A549 (cell line): ENCODE data around the gene MIXL1. TPM values are rescaled to one million over a fixed set of nuclear protein-coding genes. Genes with fewer than 3 reads are reported as not detected.
"Not testable (repeated sequence)": the region's sequence is repeated elsewhere in the genome, so short reads cannot be mapped to it uniquely, and the experiment has no call there.

Source experiments
- ATAC-seq, 2 experiments: fragments of 200-7000 bp in 1 of 2; fragments of >200 bp in 1 of 2; cut with Nextera tagmentation in 1 of 2; cut with Tn5 transposase in 1 of 2; 3 replicates each; pipeline versions ENCODE4 v1.8.0 to v1.9.1; 2018 to 2020; ENCODE audit warnings: mild to moderate bottlenecking in 1 of 2, moderate library complexity in 1 of 2
- CTCF ChIA-PET: fragments of 300-600 bp; sonication (Branson Sonifier 250); formaldehyde crosslinking; extraction: SDS; loops from one replicate; lab custom pipeline; 2021; ENCODE audit warnings: antibody characterized with exemption, inconsistent platforms; lab: Yijun Ruan, JAX
- POLR2A ChIA-PET: fragments of 350-600 bp; formaldehyde crosslinking; extraction: SDS; loops from one replicate; lab custom pipeline; 2021; ENCODE audit warnings: antibody characterized with exemption, inconsistent platforms; lab: Yijun Ruan, JAX
- DNase-seq, 2 experiments: peaks; one replicate each; pipeline versions ENCODE4 v3.0.0 to v3.0.0-alpha.2; 2011 to 2016; ENCODE audit warnings: low read depth in 1 of 2, low spot score in 1 of 2
- FAIRE-seq: peaks from 2 replicates; lab custom pipeline; 2011; peaks lifted over from hg19 to GRCh38; lab: Jason Lieb, UNC
- H3K27ac ChIP-seq, 2 experiments: fragments of >200 bp; sonication (Bioruptor Twin); formaldehyde crosslinking; 3 replicates each; pipeline ENCODE4 v1.5.1; 2016 to 2017
- H3K4me1 ChIP-seq: fragments of >200 bp; sonication (Bioruptor Twin); formaldehyde crosslinking; 3 replicates; pipeline ENCODE4 v1.6.1; 2016
- H3K4me2 ChIP-seq: fragments of >200 bp; sonication (Bioruptor Twin); formaldehyde crosslinking; 3 replicates; pipeline ENCODE4 v1.6.1; 2016
- H3K4me3 ChIP-seq: fragments of >200 bp; sonication (Bioruptor Twin); formaldehyde crosslinking; 3 replicates; pipeline ENCODE4 v1.5.1; 2016
- H3K9me3 ChIP-seq: fragments of >200 bp; sonication (Bioruptor Twin); formaldehyde crosslinking; 3 replicates; pipeline ENCODE4 v1.6.1; 2016
- CBX8 ChIP-seq: fragments of 200-600 bp; sonication (generic); IDR thresholded peaks from 2 replicates; pipeline ENCODE4 v1.6.1; 2016
- CHD2 ChIP-seq: fragments of 150-350 bp; IDR thresholded peaks from 2 replicates; pipeline ENCODE4 v1.6.1; 2014; ENCODE audit warnings: low read length; ENCODE audit not compliant: partially characterized antibody
- CHD4 ChIP-seq: fragments of 200-600 bp; sonication (generic); IDR thresholded peaks from 2 replicates; pipeline ENCODE4 v1.6.1; 2016; ENCODE audit warnings: antibody characterized with exemption, mild to moderate bottlenecking, borderline replicate concordance
- ELK1 ChIP-seq: fragments of 150-350 bp; IDR thresholded peaks from 2 replicates; pipeline ENCODE4 v1.6.1; 2014; ENCODE audit warnings: low read depth, mild to moderate bottlenecking, low read length
- EP300 ChIP-seq, 2 experiments: fragments of >200 bp; sonication (Bioruptor Twin); formaldehyde crosslinking; IDR thresholded peaks; 2 replicates in 1 of 2; 3 replicates in 1 of 2; pipeline ENCODE4 v1.6.1; 2016 to 2017
- FOSB ChIP-seq: fragments of 250-450 bp; sonication (Bioruptor Pico); IDR thresholded peaks from 2 replicates; pipeline ENCODE4 v1.5.0; 2020; ENCODE audit warnings: mild to moderate bottlenecking, moderate library complexity
- FOXS1 ChIP-seq: fragments of 250-450 bp; sonication (Bioruptor Pico); IDR thresholded peaks from 2 replicates; pipeline ENCODE4 v1.5.0; 2020; ENCODE audit warnings: mild to moderate bottlenecking, moderate library complexity
- GATA3 ChIP-seq: IDR thresholded peaks from 2 replicates; pipeline ENCODE4 v1.6.1; 2012; ENCODE audit warnings: borderline replicate concordance
- HOXA7 ChIP-seq: fragments of 250-450 bp; sonication (Bioruptor Pico); IDR thresholded peaks from 2 replicates; pipeline ENCODE4 v1.5.0; 2020; ENCODE audit warnings: mild to moderate bottlenecking, moderate library complexity
- JUN ChIP-seq, 2 experiments: fragments of >200 bp; sonication (Bioruptor Twin); formaldehyde crosslinking; IDR thresholded peaks; 2 replicates in 1 of 2; 3 replicates in 1 of 2; pipeline ENCODE4 v1.6.1; 2016 to 2017
- JUNB ChIP-seq: fragments of >200 bp; sonication (Bioruptor Twin); formaldehyde crosslinking; IDR thresholded peaks from 2 replicates; pipeline ENCODE4 v1.6.1; 2016
- KDM1A ChIP-seq: fragments of 200-600 bp; sonication (generic); IDR thresholded peaks from 2 replicates; pipeline ENCODE4 v1.6.1; 2016; ENCODE audit warnings: low read depth, mild to moderate bottlenecking
- KDM5A ChIP-seq: fragments of 200-600 bp; sonication (generic); IDR thresholded peaks from 2 replicates; pipeline ENCODE4 v1.6.1; 2016; ENCODE audit warnings: antibody characterized with exemption, mild to moderate bottlenecking
- POLR2AphosphoS2 ChIP-seq: conservative IDR thresholded peaks from 2 replicates; pipeline ENCODE4 v1.6.1; 2012; ENCODE audit warnings: low read length, improper control_type of control experiment, inconsistent platforms
- RFX5 ChIP-seq: fragments of 450-650 bp; IDR thresholded peaks from 2 replicates; pipeline ENCODE4 v1.7.1; 2014; ENCODE audit warnings: antibody characterized with exemption, mild to moderate bottlenecking, moderate library complexity
- RNF2 ChIP-seq: fragments of 200-600 bp; sonication (generic); IDR thresholded peaks from 2 replicates; pipeline ENCODE4 v1.6.1; 2016; ENCODE audit warnings: low read depth, mild to moderate bottlenecking, antibody characterized with exemption, moderate library complexity, borderline replicate concordance
- SREBF2 ChIP-seq: fragments of 450-650 bp; IDR thresholded peaks from 2 replicates; pipeline ENCODE4 v1.6.1; 2014; ENCODE audit warnings: mild to moderate bottlenecking, moderate library complexity
- ZNF302 ChIP-seq: fragments of 250-450 bp; sonication (Bioruptor Pico); IDR thresholded peaks from 2 replicates; pipeline ENCODE4 v1.9.0; 2021; ENCODE audit warnings: inconsistent platforms, mild to moderate bottlenecking, moderate library complexity
- ZSCAN20 ChIP-seq: fragments of 250-450 bp; sonication (Bioruptor Pico); IDR thresholded peaks from 2 replicates; pipeline ENCODE4 v1.8.0; 2022; ENCODE audit warnings: mild to moderate bottlenecking, moderate library complexity
- WGBS: methylation state at CpG from one replicate; pipeline ENCODE4 v1.1.6; 2017; ENCODE audit errors: missing lambda C conversion rate; 5-methylcytosine and 5-hydroxymethylcytosine counted together
- polyA plus RNA-seq, 4 experiments: library from polyadenylated mRNA; depleted of rRNA in 3 of 4; stranded (reverse); fragments of >200 nt; fragmentation: RNase III in 1 of 4; extraction: RNeasy Plus Mini Kit Qiagen cat#74134 plus additional on column Dnase treatment in 1 of 4; gene quantifications; 2 replicates in 3 of 4; 3 replicates in 1 of 4; pipeline ENCODE4 v1.2.3, GENCODE V29; 2011 to 2017
- TF ChIP-seq, protein P1 (sequence below): IDR thresholded peaks from 2 replicates; pipeline ENCODE4 v1.6.1; 2012; ENCODE audit warnings: low read depth, borderline replicate concordance

The MIXL1 gene
- polyA plus RNA-seq, 2 of the 4 experiments (the other 2 are of a cell fraction): 0.06 to 0.18 TPM

DNA sequence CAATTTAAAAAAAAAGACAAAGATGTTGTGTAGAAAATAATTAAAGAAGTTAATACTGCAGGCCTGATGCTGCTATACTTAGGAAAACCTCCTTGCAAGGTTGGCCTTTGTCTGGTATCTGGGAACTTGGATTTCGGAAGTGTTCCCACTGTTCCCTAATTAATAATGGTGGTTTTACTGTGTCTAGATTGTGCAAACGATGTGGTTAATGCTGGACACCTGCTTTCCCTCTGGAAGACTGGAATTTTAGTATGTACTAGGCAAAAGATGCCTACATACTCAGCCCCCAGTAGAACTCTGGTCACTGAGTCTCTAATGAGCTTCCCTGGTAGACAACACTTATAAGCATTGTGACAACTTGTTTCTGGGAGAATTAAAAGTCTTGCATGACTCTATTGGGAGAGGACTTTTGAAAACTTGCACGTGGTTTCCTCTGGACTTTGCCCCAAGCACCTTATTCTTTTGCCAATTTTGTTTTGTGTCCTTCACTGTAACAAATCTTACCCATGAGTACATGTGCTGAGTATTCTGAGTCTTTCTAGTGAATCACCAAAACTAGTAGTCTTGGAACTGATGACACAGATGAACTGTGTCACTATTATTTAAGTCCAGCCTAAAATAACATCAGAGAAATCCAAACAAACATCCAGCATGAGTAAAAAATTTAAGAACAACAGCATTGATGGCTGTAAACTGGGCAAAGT is 45.1 kb downstream of the MIXL1 start (continued):
- no peak for TF ChIP-seq RNF2
- TF ChIP-seq ZSCAN20 (CRISPR knock-in tag): no peak

GRCh38 chr1:226272233-226272902 is 48.9 kb downstream of the MIXL1 start:
- ATAC-seq, POLR2A ChIA-PET, H3K4me3 ChIP-seq, CTCF ChIA-PET, FAIRE-seq, H3K27ac ChIP-seq, H3K4me2 ChIP-seq, H3K9me3 ChIP-seq, DNase-seq: not testable (repeated sequence)
- 79% methylated on average over 8 of the region's 8 CpGs for WGBS
- peaks cover 16% of the 10 kb centered on the region for H3K4me1 ChIP-seq

DNA sequence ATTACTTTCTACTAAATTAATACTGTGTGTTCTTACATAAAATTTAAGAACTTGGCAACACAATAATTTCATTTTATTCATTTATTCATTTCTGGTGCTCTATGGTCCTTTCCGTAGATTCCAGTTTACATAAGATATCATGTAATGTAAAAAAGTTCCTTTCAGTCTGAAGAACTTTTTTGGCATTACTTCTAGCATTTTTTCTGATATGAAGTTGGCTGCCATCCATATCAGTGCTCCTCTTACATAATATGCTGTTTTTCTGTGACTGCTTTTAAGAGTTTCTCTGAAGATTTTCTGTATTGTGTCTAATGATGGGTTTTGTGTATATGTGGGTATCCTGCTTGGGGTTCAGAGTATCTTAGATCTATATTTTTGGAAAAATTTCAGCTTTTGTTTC is 50.7 kb downstream of the MIXL1 start:
- WGBS: 95% methylated on average over 1 of the region's 1 CpG
- Histone ChIP-seq H3K4me3 (no peak overlapping the region), H3K4me1 (peaks cover 6% of the 10 kb centered on the region), H3K27ac (no peak overlapping the region), H3K9me3 (no peaks in the 10 kb centered on the region), H3K4me2 (no peak overlapping the region)
- POLR2A ChIA-PET: no interaction called here
- ATAC-seq: no peak
- FAIRE-seq: no peak
- CTCF ChIA-PET: interaction anchor here (0.7 to 1.9 kb wide), 2 partner anchors 149 to 152 kb away, joined by 4 to 6 read pairs; no protein-coding TSS in a partner anchor
- TF ChIP-seq KDM5A (no peak), FOSB (CRISPR knock-in tag) (no peak), POLR2AphosphoS2 (no peak), GATA3 (no peak), ELK1 (no peak), JUNB (no peak), CHD4 (no peak), HOXA7 (CRISPR knock-in tag) (no peak), ZSCAN20 (CRISPR knock-in tag) (no peak), CBX8 (no peak), RNF2 (no peak), RFX5 (no peak), CHD2 (no peak), SREBF2 (no peak), ZNF302 (CRISPR knock-in tag) (no peak), JUN (IDR thresholded peaks at IDR 0.05) (no peak), KDM1A (no peak), FOXS1 (no peak), EP300 (IDR thresholded peaks at IDR 0.05) (no peak)
- TF ChIP-seq, protein P1, sequence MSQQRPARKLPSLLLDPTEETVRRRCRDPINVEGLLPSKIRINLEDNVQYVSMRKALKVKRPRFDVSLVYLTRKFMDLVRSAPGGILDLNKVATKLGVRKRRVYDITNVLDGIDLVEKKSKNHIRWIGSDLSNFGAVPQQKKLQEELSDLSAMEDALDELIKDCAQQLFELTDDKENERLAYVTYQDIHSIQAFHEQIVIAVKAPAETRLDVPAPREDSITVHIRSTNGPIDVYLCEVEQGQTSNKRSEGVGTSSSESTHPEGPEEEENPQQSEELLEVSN: no peak
- DNase-seq: no peak
